H1 (cell line): Measurements from ENCODE around the gene RNF182. TPM values are rescaled to one million over a fixed set of nuclear protein-coding genes. Genes with fewer than 3 reads are reported as not detected.

Experiments used
- CTCF ChIA-PET: fragments of 300-600 bp; sonication (Branson Sonifier 250); formaldehyde crosslinking; loops from one replicate; lab custom pipeline; 2021; ENCODE audit not compliant: partially characterized antibody; lab: Charles Lee
- POLR2A ChIA-PET: fragments of 300-600 bp; sonication (Branson Sonifier 250); formaldehyde crosslinking; loops from one replicate; lab custom pipeline; 2021; ENCODE audit warnings: inconsistent platforms; ENCODE audit not compliant: partially characterized antibody; lab: Charles Lee
- DNase-seq, 2 experiments: peaks; one replicate each; pipeline versions ENCODE4 v3.0.0 to v3.0.0-alpha.2; 2010 to 2022; ENCODE audit warnings: low spot score in 2 of 2, low read depth in 1 of 2, mixed read lengths in 1 of 2
- FAIRE-seq: peaks from 2 replicates; lab custom pipeline; 2011; peaks lifted over from hg19 to GRCh38; lab: Jason Lieb, UNC
- H2AFZ ChIP-seq: 2 replicates; pipeline ENCODE4 v1.8.1; 2012; ENCODE audit warnings: low read length, inconsistent platforms
- H2AK5ac ChIP-seq: 2 replicates; pipeline ENCODE4 v1.6.1; 2013; ENCODE audit warnings: low read depth, low read length
- H2BK120ac ChIP-seq: replicated peaks from 2 replicates; pipeline ENCODE3; 2013; ENCODE audit warnings: low read depth, low read length, inconsistent platforms
- H2BK12ac ChIP-seq: 2 replicates; pipeline ENCODE4 v1.6.1; 2013; ENCODE audit warnings: low read depth, low read length
- H2BK15ac ChIP-seq: 2 replicates; pipeline ENCODE4 v1.6.1; 2013; ENCODE audit warnings: low read length
- H2BK20ac ChIP-seq: 2 replicates; pipeline ENCODE4 v1.6.1; 2013; ENCODE audit warnings: low read length
- H2BK5ac ChIP-seq: 2 replicates; pipeline ENCODE4 v1.6.1; 2013; ENCODE audit warnings: low read depth, low read length
- H3K14ac ChIP-seq: 2 replicates; pipeline ENCODE4 v1.6.1; 2013; ENCODE audit warnings: inconsistent platforms; ENCODE audit not compliant: insufficient read length
- H3K18ac ChIP-seq: 2 replicates; pipeline ENCODE4 v1.6.1; 2013; ENCODE audit warnings: low read length; ENCODE audit errors: extremely low read depth
- H3K23ac ChIP-seq: 2 replicates; pipeline ENCODE4 v1.6.1; 2013; ENCODE audit warnings: inconsistent platforms; ENCODE audit not compliant: insufficient read length
- H3K23me2 ChIP-seq: 2 replicates; pipeline ENCODE4 v1.6.1; 2013; ENCODE audit warnings: low read depth, low read length
- H3K27ac ChIP-seq: 2 replicates; pipeline ENCODE4 v1.6.1; 2011; ENCODE audit warnings: low read depth, low read length, inconsistent platforms
- H3K27me3 ChIP-seq, 4 experiments: replicated peaks in 1 of 4; 1 replicate in 1 of 4; 2 replicates in 3 of 4; pipeline versions ENCODE4 v1.6.1 to v1.8.1; 2011 to 2013; ENCODE audit warnings: low read length in 3 of 4, mild to moderate bottlenecking in 3 of 4, inconsistent platforms in 2 of 4, mixed read lengths in 2 of 4, moderate library complexity in 1 of 4; ENCODE audit not compliant: control insufficient read depth in 3 of 4, insufficient read depth in 3 of 4; ENCODE audit errors: extremely low read depth in 1 of 4
- H3K36me3 ChIP-seq, 4 experiments: 2 replicates each; pipeline versions ENCODE4 v1.6.1 to v1.8.1; 2011 to 2013; ENCODE audit warnings: mild to moderate bottlenecking in 4 of 4, low read length in 3 of 4, moderate library complexity in 2 of 4, control low read depth in 1 of 4, inconsistent platforms in 1 of 4; ENCODE audit not compliant: insufficient read depth in 4 of 4, control insufficient read depth in 2 of 4
- H3K4ac ChIP-seq: replicated peaks from 2 replicates; pipeline ENCODE3; 2013; ENCODE audit warnings: low read length, low read depth, mixed read lengths, inconsistent platforms; ENCODE audit not compliant: insufficient read length
- H3K4me1 ChIP-seq, 4 experiments: replicated peaks in 1 of 4; 1 replicate in 1 of 4; 2 replicates in 3 of 4; pipeline versions ENCODE4 v1.6.1 to v1.8.1; 2011 to 2013; ENCODE audit warnings: low read length in 3 of 4, inconsistent platforms in 2 of 4, mixed read lengths in 1 of 4; ENCODE audit not compliant: insufficient read depth in 4 of 4, control insufficient read depth in 3 of 4
- H3K4me2 ChIP-seq, 2 experiments: 2 replicates each; pipeline versions ENCODE4 v1.6.1 to v1.8.1; 2011 to 2013; ENCODE audit warnings: low read depth in 2 of 2, low read length in 2 of 2, control low read depth in 1 of 2, inconsistent platforms in 1 of 2, mild to moderate bottlenecking in 1 of 2; ENCODE audit not compliant: insufficient read depth in 1 of 2
- H3K4me3 ChIP-seq, 4 experiments: fragments of 200-600, 300-600 bp in 1 of 4; sonication (generic), shearing (Covaris generic), sonication (Bioruptor Twin) in 1 of 4; 2 replicates each; pipeline versions ENCODE4 v1.5.1 to v1.8.1; 2011 to 2016; ENCODE audit warnings: low read length in 4 of 4, low read depth in 3 of 4, control low read depth in 2 of 4, inconsistent platforms in 2 of 4, mild to moderate bottlenecking in 2 of 4, mixed read lengths in 1 of 4, moderate library complexity in 1 of 4; ENCODE audit not compliant: insufficient read depth in 2 of 4; ENCODE audit errors: extremely low read depth in 1 of 4
- H3K56ac ChIP-seq: replicated peaks from 2 replicates; pipeline ENCODE3; 2013; ENCODE audit warnings: low read depth, mild to moderate bottlenecking, mixed read lengths, low read length, inconsistent platforms; ENCODE audit not compliant: insufficient read length
- H3K79me1 ChIP-seq: 2 replicates; pipeline ENCODE4 v1.6.1; 2013; ENCODE audit warnings: low read depth, low read length, control low read depth
- H3K79me2 ChIP-seq, 2 experiments: 2 replicates each; pipeline versions ENCODE4 v1.6.1 to v1.8.1; 2012 to 2013; ENCODE audit warnings: low read length in 2 of 2, mild to moderate bottlenecking in 2 of 2, inconsistent platforms in 1 of 2; ENCODE audit not compliant: insufficient read depth in 2 of 2, control insufficient read depth in 1 of 2
- H3K9ac ChIP-seq, 4 experiments: replicated peaks in 1 of 4; 1 replicate in 1 of 4; 2 replicates in 3 of 4; pipeline versions ENCODE4 v1.6.1 to v1.8.1; 2011 to 2013; ENCODE audit warnings: low read depth in 3 of 4, low read length in 3 of 4, control low read depth in 2 of 4, mild to moderate bottlenecking in 2 of 4, moderate library complexity in 2 of 4, inconsistent platforms in 1 of 4; ENCODE audit errors: extremely low read depth in 1 of 4
- H3K9me3 ChIP-seq, 2 experiments: 2 replicates each; pipeline versions ENCODE4 v1.6.1 to v1.8.1; 2012 to 2013; ENCODE audit warnings: mild to moderate bottlenecking in 2 of 2, moderate library complexity in 2 of 2, control low read depth in 1 of 2, inconsistent platforms in 1 of 2, low read depth in 1 of 2, low read length in 1 of 2, mixed read lengths in 1 of 2; ENCODE audit not compliant: insufficient read depth in 2 of 2
- H4K20me1 ChIP-seq, 2 experiments: replicated peaks in 1 of 2; 2 replicates each; pipeline versions ENCODE3 to v1.8.1; 2011 to 2013; ENCODE audit warnings: inconsistent platforms in 2 of 2, low read length in 2 of 2, mild to moderate bottlenecking in 1 of 2; ENCODE audit not compliant: insufficient read depth in 2 of 2, control insufficient read depth in 1 of 2
- H4K5ac ChIP-seq: 2 replicates; pipeline ENCODE4 v1.6.1; 2013; ENCODE audit warnings: low read length, low read depth, mixed read lengths, inconsistent platforms; ENCODE audit not compliant: insufficient read length
- H4K8ac ChIP-seq: 2 replicates; pipeline ENCODE4 v1.8.0; 2013; ENCODE audit warnings: mild to moderate bottlenecking, moderate library complexity, low read length, inconsistent platforms; ENCODE audit not compliant: insufficient read depth; ENCODE audit errors: extremely low read depth
- H4K91ac ChIP-seq: replicated peaks from 2 replicates; pipeline ENCODE3; 2013; ENCODE audit warnings: low read length, mixed read lengths, inconsistent platforms; ENCODE audit not compliant: insufficient read length
- BRCA1 ChIP-seq: IDR thresholded peaks from 2 replicates; pipeline ENCODE4 v1.6.1; 2012; ENCODE audit warnings: low read depth, low read length, improper control_type of control experiment
- TEAD4 ChIP-seq: IDR thresholded peaks from 2 replicates; pipeline ENCODE4 v1.6.1; 2012; ENCODE audit warnings: low read depth, low read length, inconsistent platforms, mixed read lengths
- WGBS, 2 experiments: shearing (Covaris generic) in 1 of 2; methylation state at CpG; one replicate each; pipeline versions ENCODE4 v1.1.6 to v1.1.7; 2013 to 2015; ENCODE audit warnings: low lambda C conversion rate in 2 of 2, mixed read lengths in 2 of 2, inconsistent platforms in 1 of 2, low coverage in 1 of 2, missing lambda C conversion rate in 1 of 2; ENCODE audit not compliant: insufficient replicate concordance in 2 of 2, insufficient coverage in 1 of 2, insufficient read length in 1 of 2; ENCODE audit errors: extremely low coverage in 1 of 2, missing lambda C conversion rate in 1 of 2; 5-methylcytosine and 5-hydroxymethylcytosine counted together
- polyA plus RNA-seq, 7 experiments: library from polyadenylated mRNA; depleted of rRNA in 3 of 7; stranded (reverse) in 5 of 7; unstranded in 2 of 7; fragments of >200 nt in 5 of 7; fragments of 200-250 nt in 2 of 7; gene quantifications; 1 replicate in 5 of 7; 2 replicates in 1 of 7; 4 replicates in 1 of 7; pipeline versions ENCODE4 v1.2.1 to v1.2.3, GENCODE V29; 2011 to 2013; ENCODE audit warnings: missing spikeins in 2 of 7, mixed read lengths in 2 of 7
- total RNA-seq: library from RNA; stranded (reverse); fragmentation: NEBNext Ultra II Directional; extraction: Animal tissue kit (Norgen Biotek cat#: 25700); gene quantifications from 2 replicates; pipeline ENCODE4 v1.2.1, GENCODE V29; 2021

Gene RNF182
- total and polyA plus RNA-seq, 2 of the 8 experiments (the other 6 are each of a cell fraction or from before 2014, with no cell fraction given), result 6.2 to 10.7 TPM

- H3K4ac ChIP-seq, result peak overlapping the region; percentile 34
- no peak overlapping the region for H3K4me3 ChIP-seq
- no peaks in the 10 kb centered on the region for H3K79me2 ChIP-seq
- H2BK120ac ChIP-seq, result no peak overlapping the region
- H3K27ac ChIP-seq, result no peak overlapping the region
- no peak for FAIRE-seq
- no peaks in the 10 kb centered on the region for H3K36me3 ChIP-seq
- DNase-seq, result no peak
- peak overlapping the region; percentile 36; the same call in 1 of the 2 replicates for H2BK15ac ChIP-seq
- H2BK20ac ChIP-seq, result 0 out of 2 replicates have a peak overlapping the region, but pooled peaks have one; percentile 1
- no peak overlapping the region for H3K14ac ChIP-seq
- H4K20me1 ChIP-seq, result no peaks in the 10 kb centered on the region
- no peaks in the 10 kb centered on the region for H3K9me3 ChIP-seq
- H2BK5ac ChIP-seq, result no peak overlapping the region; the same call in 1 of the 2 replicates
- H2BK12ac ChIP-seq, result peak overlapping the region; percentile 71; the same call in 1 of the 2 replicates
- H3K23me2 ChIP-seq, result no peaks in the 10 kb centered on the region
- no peak overlapping the region for H3K9ac ChIP-seq
- 91% methylated on average over 8 of the region's 8 CpGs; no CpG with 5 or more reads in 1 of the 2 experiments for WGBS, 2 experiments
- POLR2A ChIA-PET, result no interaction called here
- H3K56ac ChIP-seq, result no peak overlapping the region
- TF ChIP-seq BRCA1 (no peak), TEAD4 (no peak)
- H3K4me2 ChIP-seq, result no peak overlapping the region
- peaks cover 3 to 17% (median 9%) of the 10 kb centered on the region in 4 experiments for H3K4me1 ChIP-seq
- peak overlapping the region; percentile 48; the same call in 1 of the 2 replicates for H2AK5ac ChIP-seq
- H3K18ac ChIP-seq, result no peak overlapping the region
- no peak overlapping the region for H3K23ac ChIP-seq
- H3K27me3 ChIP-seq, result peaks cover 0 to 2% (median 0%) of the 10 kb centered on the region in 4 experiments; a peak in 4 of 7 replicates
- CTCF ChIA-PET, result interaction anchor here (1.2 to 14.7 kb wide), 5 partner anchors 16 to 124 kb away, joined by 3 to 189 read pairs (median 8); no protein-coding TSS in a partner anchor
- H3K79me1 ChIP-seq, result no peaks in the 10 kb centered on the region
- H2AFZ ChIP-seq, result no peak overlapping the region
- H4K8ac ChIP-seq, result no peak overlapping the region
- H4K91ac ChIP-seq, result peak overlapping the region; percentile 61
- no peak overlapping the region for H4K5ac ChIP-seq
These were observed 100.4 kb downstream of the RNF182 start for GRCh38 chr6:14025160-14025559.
